ENCODE measurements around the gene ZNF485. TPM values are rescaled to one million over a fixed set of nuclear protein-coding genes. Genes with fewer than 3 reads are reported as not detected.
"Not testable (repeated sequence)": the region's sequence is repeated elsewhere in the genome, so short reads cannot be mapped to it uniquely, and the experiment has no call there.

Gene ZNF485
- not detected for polyA plus RNA-seq (2012; ENCODE audit: insufficient read depth, insufficient read length)

DNA sequence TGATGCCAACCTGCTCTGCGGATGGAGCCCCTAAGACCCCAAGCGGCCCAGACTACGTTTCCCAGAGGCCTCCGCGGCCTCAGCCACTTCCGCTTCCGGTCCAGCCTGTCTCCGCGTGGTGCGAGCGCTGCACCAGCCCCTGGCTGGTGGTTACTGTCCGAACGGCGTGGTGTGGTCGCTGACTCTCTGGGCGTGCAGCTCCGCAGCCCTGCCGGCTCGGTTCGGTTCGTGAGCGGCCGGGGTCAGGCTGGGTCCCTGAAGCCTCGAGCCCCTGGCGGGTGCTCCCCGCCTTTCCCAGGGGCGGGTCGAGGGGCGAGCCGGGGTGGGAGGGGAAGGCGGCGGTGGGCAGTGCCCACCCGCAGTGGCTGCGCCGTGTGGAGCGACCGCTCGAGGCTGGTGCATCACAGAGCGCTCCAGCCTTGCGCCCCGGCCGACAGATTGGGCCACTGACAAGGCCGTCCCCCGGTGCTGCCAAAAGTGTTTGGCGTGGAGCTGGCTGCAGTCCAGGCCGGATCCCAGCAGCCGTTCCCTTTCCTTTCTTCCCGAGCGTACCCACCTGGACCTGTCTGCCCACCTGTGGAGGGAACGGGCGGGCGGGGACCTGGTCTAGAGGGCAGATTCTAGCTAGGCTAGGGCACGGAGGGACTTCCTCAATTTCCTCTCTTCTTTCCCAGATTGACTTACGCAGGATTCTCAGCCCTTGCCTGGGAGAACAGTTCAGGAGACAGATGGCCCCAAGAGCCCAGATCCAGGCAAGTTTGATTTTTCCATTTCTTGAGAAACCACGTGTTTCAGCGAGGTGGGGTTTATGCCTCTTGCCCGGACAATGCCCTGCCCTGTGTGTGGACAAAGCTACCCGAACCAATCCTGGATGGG is at the start of gene ZNF485:
Gene ZNF485, plus strand, starts transcription at position 116 of the 876 bp plus-strand sequence. Its CDS starts 613 bp downstream, at position 729.
- H3K4me3 ChIP-seq (ENCODE audit: low read length): peak within 1 kb of the TSS; percentile 51

GRCh38 chr10:43557214-43557613 is 49.0 kb upstream of the ZNF485 start:
- DNase-seq (ENCODE audit: low read depth, low spot score): no peak
- H3K4me3 ChIP-seq (ENCODE audit: low read length): no peak overlapping the region

More for the DNA sequence above, at the start of gene ZNF485:
- peak; percentile 26 for DNase-seq (ENCODE audit: low read depth, low spot score)

DNA sequence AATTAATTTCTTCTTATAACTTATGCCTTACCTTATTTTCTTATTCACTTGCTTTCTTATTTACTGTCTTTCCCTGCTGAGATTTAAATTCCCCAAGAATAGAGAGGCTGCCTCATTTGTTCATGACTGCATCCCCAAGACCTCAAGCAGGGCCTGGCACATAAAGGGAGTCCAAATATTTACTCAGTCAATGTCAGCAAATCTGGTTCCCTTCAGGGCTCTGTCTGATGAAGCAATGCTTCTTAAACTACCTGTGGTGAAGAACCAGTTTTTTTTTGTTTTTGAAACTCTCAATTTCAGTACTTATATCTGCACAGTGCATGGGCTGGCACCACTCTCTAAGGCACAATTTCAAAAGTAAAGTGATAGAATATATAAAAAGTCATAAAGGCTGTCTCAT is 36.6 kb upstream of the ZNF485 start:
- DNase-seq (ENCODE audit: low read depth, low spot score): no peak

DNA sequence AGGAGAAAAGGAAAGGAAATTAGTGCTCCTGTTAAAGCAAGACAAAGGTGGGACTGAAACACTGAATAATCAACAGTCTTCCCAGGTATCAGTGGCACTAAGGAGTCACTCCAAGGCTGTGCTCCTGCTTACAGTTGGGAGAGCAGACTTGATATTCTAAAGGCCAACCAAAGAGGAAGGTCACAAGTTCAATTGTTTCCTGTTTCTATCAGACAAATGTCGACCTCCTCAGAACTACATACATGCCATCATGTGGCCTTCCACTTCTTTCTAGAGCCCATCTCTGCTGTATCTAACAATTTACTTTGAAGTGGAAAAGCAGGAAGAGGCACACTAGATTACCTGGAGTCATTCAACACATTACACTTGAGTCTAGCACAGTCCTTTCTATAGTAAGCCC is 35.3 kb upstream of the ZNF485 start:
- no peak for DNase-seq (ENCODE audit: low read depth, low spot score)

More for the DNA sequence above, 36.6 kb upstream of the ZNF485 start:
- H3K4me3 ChIP-seq (ENCODE audit: low read length): no peak overlapping the region

GRCh38 chr10:43573250-43574000 is 32.8 kb upstream of the ZNF485 start:
- no peak overlapping the region for H3K4me3 ChIP-seq (ENCODE audit: low read length)
- DNase-seq (ENCODE audit: low read depth, low spot score): no peak

More for the DNA sequence above, 35.3 kb upstream of the ZNF485 start:
- no peak overlapping the region for H3K4me3 ChIP-seq (ENCODE audit: low read length)

- no peak for DNase-seq (ENCODE audit: low read depth, low spot score)
- H3K4me3 ChIP-seq (ENCODE audit: low read length): no peak within 1 kb of the TSS
Measured at GRCh38 chr10:43574001-43574892, 32.0 kb upstream of the ZNF485 start, which contains the start of gene ZNF239. TSS of gene ZNF239 (minus strand) at chr10:43574616. CDS start at chr10:43558079, 16,537 bp downstream.

DNA sequence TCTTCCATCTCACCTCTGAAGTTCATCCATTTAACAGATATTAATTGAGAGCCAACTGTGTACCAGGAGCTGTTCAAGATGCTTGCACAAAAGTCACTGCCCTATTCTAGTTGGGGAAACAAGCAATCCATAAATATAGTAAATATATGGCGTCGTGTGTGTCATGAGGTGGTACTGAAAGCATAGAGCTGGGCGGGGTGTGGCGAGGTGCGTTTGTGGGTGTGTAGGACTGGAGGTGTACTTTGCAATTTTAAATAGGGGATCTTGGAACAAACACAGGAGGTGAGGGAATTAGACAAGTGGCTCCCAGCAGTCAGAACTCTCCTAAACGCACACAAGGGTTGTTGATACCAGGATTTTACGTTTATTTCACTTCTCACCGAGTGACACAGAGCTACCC is 31.3 kb upstream of the ZNF485 start:
- DNase-seq (ENCODE audit: low read depth, low spot score): no peak

DNA sequence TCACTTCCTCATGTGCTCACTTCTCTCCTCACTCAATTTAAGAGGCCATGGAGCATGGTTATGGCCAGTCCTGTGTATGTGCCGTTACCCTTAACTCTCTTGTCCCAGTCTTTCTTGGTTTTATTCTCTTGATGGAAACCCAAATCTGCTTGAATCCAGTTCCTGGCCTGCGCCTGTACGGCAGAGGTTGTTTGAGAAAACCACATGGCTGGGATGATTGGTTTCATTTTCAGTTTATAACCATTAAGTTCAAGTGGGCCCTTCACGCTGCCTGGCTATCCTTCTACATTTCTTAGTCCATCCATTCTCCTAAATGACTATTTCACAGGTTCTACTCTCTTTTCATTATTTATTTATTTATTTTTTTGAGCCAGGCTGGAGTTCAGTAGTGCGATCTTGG is 30.2 kb upstream of the ZNF485 start:
- H3K4me3 ChIP-seq (ENCODE audit: low read length): no peak overlapping the region
- DNase-seq (ENCODE audit: low read depth, low spot score): no peak

More for the DNA sequence above, 31.3 kb upstream of the ZNF485 start:
- H3K4me3 ChIP-seq (ENCODE audit: low read length): no peak overlapping the region

DNA sequence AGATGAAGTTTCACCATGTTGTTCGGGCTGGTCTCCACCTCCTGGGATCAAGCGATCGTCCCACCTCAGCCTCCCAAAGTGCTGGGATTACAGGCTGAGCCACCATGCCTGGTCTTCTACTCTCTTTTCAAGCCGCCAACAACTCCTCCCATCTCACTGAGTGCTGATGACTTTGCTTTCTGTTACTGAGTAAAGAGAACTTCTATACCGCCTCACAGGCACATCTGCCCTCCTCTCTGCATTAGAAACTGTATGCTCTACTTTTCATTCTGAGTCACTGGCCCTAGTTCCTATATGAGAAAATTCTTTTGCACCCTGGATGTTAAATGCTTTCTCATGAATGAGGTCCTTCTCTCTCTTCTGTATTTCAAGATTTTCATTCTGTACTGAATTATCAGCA is 29.7 kb upstream of the ZNF485 start:
- H3K4me3 ChIP-seq (ENCODE audit: low read length): no peak overlapping the region
- DNase-seq (ENCODE audit: low read depth, low spot score): no peak

GRCh38 chr10:43584051-43584450 is 22.2 kb upstream of the ZNF485 start:
- H3K4me3 ChIP-seq (ENCODE audit: low read length): no peak overlapping the region
- DNase-seq (ENCODE audit: low read depth, low spot score): no peak

DNA sequence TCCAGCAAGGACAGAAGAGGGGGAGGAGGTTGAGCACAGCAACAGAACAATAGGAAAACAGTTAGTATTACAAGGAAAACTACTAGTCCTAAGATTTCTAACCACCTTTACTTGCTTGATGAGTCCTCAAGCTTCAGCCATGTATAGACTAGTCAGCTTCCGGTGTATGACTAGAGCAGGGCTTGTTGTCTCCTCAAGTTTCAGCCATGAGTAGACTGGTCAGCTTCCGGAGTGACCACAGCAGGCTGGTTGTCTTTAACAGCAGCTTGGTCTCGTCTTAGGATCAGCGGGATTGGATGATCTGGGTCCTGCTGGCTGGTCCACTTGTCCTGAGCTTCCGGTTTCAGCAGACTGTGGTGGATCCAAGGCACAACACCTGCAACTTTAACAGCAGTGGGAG is 21.2 kb upstream of the ZNF485 start:
- DNase-seq (ENCODE audit: low read depth, low spot score): no peak
- H3K4me3 ChIP-seq (ENCODE audit: low read length): no peak overlapping the region

- no peak overlapping the region for H3K4me3 ChIP-seq (ENCODE audit: low read length)
- DNase-seq (ENCODE audit: low read depth, low spot score): no peak
Measured at GRCh38 chr10:43585981-43586729, 20.1 kb upstream of the ZNF485 start.

DNA sequence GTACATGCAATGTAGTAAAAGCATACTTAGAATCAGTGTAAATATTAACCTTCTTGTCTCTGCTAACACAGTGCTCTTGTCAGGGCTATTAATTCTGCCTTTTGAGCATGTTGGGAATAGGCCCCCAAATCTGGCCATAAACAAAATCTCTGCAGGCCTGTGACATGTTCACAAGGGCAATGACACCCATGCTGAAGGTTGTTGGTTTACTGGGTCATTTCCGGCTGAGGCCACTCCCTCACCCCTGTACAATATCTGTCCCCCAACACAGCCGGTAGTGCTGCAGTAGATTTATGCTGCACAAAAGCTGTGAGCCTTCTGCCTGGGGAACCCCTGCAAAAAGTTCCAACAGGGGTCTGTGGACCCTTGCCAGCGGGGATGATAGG is 19.5 kb upstream of the ZNF485 start:
- H3K4me3 ChIP-seq (ENCODE audit: low read length); DNase-seq (ENCODE audit: low read depth, low spot score): not testable (repeated sequence)

DNA sequence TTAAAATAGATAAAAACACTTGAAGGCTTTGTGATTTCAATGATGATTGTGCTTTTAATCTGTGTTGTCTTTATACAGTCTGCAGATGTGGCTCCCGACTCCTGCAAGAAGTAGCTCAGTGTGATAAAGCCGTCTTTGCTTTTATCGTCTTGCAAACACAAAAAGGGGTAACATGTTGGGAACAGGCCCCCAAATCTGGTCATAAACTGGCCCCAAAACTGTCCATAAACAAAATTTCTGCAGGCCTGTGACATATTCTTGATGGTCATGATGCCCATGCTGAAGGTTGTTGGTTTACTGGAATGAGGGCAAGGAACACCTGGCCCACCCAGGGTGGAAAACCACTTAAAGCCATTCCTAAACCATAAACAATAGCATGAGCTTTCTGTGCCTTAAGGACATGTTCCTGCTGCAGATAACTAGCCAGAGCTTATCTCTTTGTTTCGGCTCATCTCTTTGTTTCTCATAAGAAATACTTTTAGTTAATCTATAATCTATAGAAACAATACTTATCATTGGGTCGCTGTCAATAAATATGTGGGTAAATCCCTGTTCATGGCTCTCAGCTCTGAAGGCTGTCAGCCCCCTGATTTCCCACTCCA is 14.8 kb upstream of the ZNF485 start:
- no peak overlapping the region for H3K4me3 ChIP-seq (ENCODE audit: low read length)
- DNase-seq (ENCODE audit: low read depth, low spot score): no peak

DNA sequence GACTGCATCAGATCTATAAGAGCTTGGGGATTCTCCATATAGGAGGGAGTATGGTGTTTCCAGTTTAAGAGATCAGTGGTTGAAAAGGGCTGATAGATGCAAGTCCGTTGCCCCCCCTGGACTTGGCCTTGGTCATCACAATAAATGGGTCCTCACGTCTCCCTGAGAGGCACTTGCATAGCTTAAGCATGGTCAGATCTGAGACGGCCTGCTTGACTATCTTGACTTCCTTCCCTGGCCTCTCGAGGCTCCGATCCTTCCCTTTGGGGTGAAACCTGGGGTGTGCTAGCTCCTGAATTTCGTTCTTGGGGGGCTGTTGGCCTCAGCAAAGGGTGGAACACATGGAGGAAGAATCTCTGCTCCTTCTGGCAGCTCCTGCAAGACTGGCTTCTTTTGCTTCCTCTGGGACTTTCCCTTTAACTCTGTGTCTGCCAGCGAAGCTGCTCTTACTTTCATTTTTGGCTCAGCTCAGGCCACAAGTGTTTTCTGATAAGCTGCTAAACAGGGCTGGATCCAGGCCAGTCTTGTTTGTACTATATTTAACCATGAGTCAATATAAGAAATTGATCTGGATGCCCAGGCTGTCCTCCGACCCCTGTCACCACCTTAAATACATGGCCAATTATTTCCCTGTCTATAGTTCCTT is 11.2 kb upstream of the ZNF485 start:
- no peak overlapping the region for H3K4me3 ChIP-seq (ENCODE audit: low read length)
- DNase-seq (ENCODE audit: low read depth, low spot score): peak; percentile 32

DNA sequence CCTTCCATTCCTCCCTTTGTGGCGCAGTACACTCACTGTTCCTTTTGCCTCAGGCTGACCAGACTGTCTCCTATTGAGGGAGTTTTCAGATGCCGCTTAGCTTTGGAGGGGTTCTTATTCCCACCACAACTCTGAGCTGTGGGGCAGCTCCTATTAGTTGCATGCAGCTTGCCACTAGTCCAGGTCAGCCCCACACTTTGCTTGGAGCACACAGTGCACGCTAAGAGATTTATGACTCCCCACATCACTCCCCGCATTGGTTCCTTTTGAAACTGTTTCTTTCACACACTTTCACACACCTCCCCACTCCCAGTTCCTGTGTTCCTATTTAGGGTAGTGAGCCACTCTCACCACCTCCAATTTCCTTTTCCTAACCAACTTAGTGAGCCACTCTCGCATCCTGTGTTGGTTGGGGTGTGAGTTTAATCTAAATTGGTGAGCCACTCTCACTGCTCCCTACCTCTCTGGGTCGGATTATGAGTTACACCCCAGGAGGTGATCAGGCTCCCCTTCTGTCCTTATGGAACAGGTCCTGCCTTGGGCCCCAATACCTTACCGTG is 10.4 kb upstream of the ZNF485 start:
- H3K4me3 ChIP-seq (ENCODE audit: low read length): peak overlapping the region; percentile 8
- DNase-seq (ENCODE audit: low read depth, low spot score): peak; percentile 57

DNA sequence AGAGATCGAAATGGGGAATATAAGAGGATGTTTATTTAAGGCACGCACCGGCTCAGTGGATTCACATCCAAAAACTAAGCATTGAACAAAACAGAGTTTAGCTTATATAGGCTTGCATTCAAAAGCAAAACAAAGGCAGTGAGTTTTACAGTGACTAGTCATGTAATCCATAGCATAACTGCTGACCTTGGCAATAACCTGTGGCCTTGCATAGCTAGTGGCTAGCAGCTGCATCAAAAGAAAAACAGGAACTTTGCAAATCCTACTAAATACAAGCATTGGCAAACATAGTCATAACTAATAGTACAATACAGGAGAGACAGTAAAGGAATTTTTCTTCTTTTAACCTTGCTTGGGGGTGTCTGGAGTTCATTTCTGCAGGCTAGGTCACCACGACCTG is 9.7 kb upstream of the ZNF485 start:
- no peak for DNase-seq (ENCODE audit: low read depth, low spot score)
- no peak overlapping the region for H3K4me3 ChIP-seq (ENCODE audit: low read length)
